Ectodermal cell (in vitro differentiated cells): Measurements from ENCODE around the gene MALRD1.

Experiments
- H3K27ac ChIP-seq: 2 replicates; pipeline ENCODE4 v1.7.0; 2013; ENCODE audit warnings: mild to moderate bottlenecking, low read depth, low read length; ENCODE audit not compliant: insufficient read depth, poor library complexity, severe bottlenecking
- H3K27me3 ChIP-seq: 2 replicates; pipeline ENCODE4 v1.7.0; 2013; ENCODE audit warnings: mild to moderate bottlenecking, low read length; ENCODE audit not compliant: insufficient read depth, control insufficient read depth, poor library complexity, severe bottlenecking
- H3K36me3 ChIP-seq: one replicate; pipeline ENCODE4 v1.7.0; 2013; ENCODE audit warnings: low read length; ENCODE audit not compliant: control insufficient read depth, insufficient read depth
- H3K4me1 ChIP-seq: one replicate; pipeline ENCODE4 v1.7.0; 2013; ENCODE audit warnings: low read length; ENCODE audit not compliant: control insufficient read depth, insufficient read depth
- H3K4me3 ChIP-seq: 2 replicates; pipeline ENCODE4 v1.7.0; 2013; ENCODE audit warnings: low read depth, low read length, control low read depth; ENCODE audit not compliant: insufficient read depth
- H3K9me3 ChIP-seq: 2 replicates; pipeline ENCODE4 v1.7.0; 2013; ENCODE audit warnings: mild to moderate bottlenecking, low read length, moderate library complexity; ENCODE audit not compliant: control insufficient read depth
- WGBS, 2 experiments: methylation state at CpG; one replicate each; pipeline ENCODE4 v1.1.7; 2013; ENCODE audit warnings: missing lambda C conversion rate in 2 of 2; 5-methylcytosine and 5-hydroxymethylcytosine counted together

The MALRD1 gene

DNA sequence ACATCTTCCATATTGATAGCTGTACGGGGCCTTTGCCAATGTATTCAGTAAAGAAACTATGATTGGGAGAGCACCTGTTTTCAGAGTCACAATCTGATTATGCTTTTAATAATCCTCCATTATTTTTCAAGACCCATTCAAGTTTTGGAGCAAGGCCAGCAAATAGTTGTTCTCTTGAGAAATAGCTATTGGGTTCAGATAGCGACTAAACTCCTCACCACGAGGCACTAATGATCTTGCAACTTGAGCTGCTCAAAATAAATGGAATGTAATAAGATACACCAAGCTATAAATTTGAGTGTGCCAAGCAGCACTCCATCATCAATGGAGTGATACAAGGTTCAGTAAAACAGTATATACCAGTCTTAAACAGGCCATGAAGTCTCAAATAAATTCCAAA is 7.4 kb upstream of the MALRD1 start:
- Histone ChIP-seq H3K4me1 (no peaks in the 10 kb centered on the region), H3K36me3 (no peaks in the 10 kb centered on the region), H3K4me3 (no peak overlapping the region), H3K9me3 (no peaks in the 10 kb centered on the region), H3K27me3 (no peaks in the 10 kb centered on the region), H3K27ac (no peak overlapping the region)
- WGBS, 2 experiments: 94 to 100% methylated on average over 1 to 3 of the region's 3 CpGs

DNA sequence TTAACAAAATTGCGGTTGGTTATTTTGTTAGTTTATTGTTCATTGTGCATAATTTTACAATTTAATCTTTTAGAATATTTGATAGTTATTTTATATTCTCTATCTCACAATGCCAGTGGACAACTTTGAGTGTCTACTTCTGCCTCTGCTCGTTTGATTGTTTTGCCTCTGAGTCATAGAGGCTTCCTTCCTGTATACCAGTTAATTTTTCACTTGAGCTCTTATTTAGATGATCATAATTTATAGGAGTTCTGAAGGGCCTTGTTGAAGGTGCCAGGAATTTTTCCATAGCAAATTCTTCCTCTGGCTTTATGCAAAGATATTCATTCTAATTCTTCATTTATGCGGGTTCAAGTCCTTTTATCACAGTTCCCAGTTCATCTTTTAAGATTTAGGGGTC is 5.2 kb upstream of the MALRD1 start:
- 95 to 100% methylated on average over 1 to 2 of the region's 3 CpGs for WGBS, 2 experiments
- no peak overlapping the region for H3K4me3 ChIP-seq
- H3K27me3 ChIP-seq: no peaks in the 10 kb centered on the region
- peaks cover 3% of the 10 kb centered on the region for H3K4me1 ChIP-seq
- H3K9me3 ChIP-seq: no peaks in the 10 kb centered on the region
- H3K27ac ChIP-seq: no peak overlapping the region
- no peaks in the 10 kb centered on the region for H3K36me3 ChIP-seq

DNA sequence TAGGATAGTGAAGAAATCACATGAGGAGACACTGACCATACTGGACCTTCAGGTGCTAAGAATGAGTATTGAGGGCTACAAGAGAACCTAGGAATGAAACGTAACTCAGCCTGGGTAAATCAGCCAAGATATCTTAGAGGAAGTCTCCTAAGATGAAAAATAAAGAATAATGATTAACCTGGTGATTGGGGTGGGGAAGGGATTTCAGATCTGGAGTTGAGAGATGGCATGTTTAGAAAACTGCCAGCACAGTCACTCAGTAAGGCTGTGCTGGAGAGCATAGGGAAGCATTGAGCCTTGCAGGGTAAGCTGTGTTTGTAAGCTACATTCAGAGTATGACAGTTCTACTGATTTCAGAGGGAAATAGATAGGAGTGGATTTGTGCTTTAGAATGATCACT is 1.9 kb upstream of the MALRD1 start:
- Histone ChIP-seq H3K4me1 (peaks cover 6% of the 10 kb centered on the region), H3K4me3 (no peak overlapping the region), H3K27me3 (no peaks in the 10 kb centered on the region), H3K9me3 (no peaks in the 10 kb centered on the region), H3K27ac (no peak overlapping the region), H3K36me3 (no peaks in the 10 kb centered on the region)
- WGBS, 2 experiments: 90 to 92% methylated on average over 1 of the region's 1 CpG

DNA sequence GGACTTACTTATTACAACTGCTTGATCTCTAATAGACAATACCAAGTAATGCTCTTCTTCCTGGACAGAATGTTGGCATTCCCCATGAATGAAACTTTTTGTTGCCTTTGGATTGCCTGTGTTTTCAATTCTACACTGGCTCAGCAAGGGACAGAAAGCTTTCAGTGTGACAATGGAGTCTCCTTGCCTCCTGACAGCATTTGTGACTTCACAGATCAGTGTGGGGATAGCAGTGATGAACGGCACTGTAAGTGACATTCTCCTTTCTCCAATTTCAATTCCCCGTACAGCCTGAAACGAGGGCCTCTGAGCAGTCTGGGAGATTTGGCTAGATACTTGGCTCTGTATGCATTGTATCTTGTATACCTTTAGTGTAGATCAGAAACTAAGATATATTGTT is 290 bp downstream of the MALRD1 start:
- Histone ChIP-seq H3K27ac (no peak overlapping the region), H3K36me3 (no peaks in the 10 kb centered on the region), H3K9me3 (no peaks in the 10 kb centered on the region), H3K4me1 (peaks cover 6% of the 10 kb centered on the region), H3K4me3 (no peak overlapping the region), H3K27me3 (no peaks in the 10 kb centered on the region)
- 13 to 19% methylated on average over 1 to 3 of the region's 3 CpGs for whole genome bisulfite sequencing, 2 experiments

DNA sequence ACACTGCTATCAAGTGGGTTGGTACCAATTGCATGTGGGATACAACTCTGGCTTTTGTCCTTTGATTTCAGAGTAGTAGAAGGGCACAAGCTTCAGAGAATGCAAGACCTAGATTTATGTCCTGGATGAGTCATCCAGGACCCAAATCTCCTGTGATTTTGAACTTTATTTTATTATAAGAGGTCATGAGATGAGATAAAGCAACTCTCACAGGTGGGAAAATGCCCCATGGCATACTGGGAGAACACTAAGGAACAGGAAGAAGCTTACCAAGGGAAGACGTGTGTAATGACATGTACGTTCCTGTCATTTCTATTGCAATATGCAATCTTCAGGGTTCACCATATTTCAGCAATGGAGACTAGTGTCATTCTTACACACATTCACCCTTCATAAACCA is 966 bp downstream of the MALRD1 start:
- WGBS, 2 experiments: 88 to 97% methylated on average over 2 of the region's 2 CpGs
- no peak overlapping the region for H3K4me3 ChIP-seq
- no peaks in the 10 kb centered on the region for H3K27me3 ChIP-seq
- no peak overlapping the region for H3K27ac ChIP-seq
- no peaks in the 10 kb centered on the region for H3K36me3 ChIP-seq
- peaks cover 6% of the 10 kb centered on the region for H3K4me1 ChIP-seq
- H3K9me3 ChIP-seq: no peaks in the 10 kb centered on the region

DNA sequence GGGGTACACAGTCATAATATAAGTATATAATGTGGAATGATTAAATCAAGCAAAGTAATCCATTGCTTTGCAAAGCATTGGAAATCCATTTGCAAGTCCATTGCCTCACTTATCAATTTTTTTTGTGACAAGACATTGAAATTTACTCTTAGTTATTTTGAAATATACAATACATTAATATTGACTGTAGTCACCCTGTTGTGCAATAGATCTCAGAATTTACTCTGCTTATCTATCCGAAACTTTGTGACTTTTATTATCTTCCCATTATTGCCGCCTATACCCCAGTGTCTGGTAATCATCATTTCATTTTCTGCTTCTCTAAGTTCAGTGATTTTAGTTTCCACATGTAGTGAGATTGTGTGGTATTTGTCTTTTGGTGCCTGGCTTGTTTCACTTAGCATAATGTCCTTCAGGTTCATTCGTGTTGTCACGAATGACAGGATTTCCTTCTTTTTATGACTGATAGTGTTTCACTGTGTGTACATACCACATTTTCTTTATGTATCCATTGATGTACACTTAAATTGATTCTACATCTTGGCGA is 5.8 kb downstream of the MALRD1 start:
- Histone ChIP-seq H3K4me1 (no peaks in the 10 kb centered on the region), H3K9me3 (no peaks in the 10 kb centered on the region), H3K27ac (no peak overlapping the region), H3K4me3 (no peak overlapping the region), H3K36me3 (no peaks in the 10 kb centered on the region), H3K27me3 (no peaks in the 10 kb centered on the region)
- WGBS, 2 experiments: 95 to 97% methylated on average over 2 to 4 of the region's 5 CpGs

DNA sequence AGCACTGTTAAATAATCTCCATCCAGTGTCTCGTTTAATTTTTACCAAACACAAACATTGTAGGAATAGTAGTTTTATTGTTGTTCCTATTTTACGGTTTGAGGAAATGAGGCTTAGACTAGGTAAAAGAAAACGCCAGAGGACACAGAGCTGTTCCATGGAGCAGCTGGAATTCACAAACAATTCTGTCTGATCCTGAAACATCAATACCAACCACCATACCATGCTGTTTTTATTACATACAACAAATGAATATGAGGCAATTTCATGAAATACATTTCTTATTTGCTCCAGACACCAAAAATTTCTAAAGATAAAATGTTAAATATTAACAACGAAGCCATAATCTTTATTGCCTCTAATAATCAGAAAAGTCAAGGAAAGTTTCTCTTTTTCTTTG is 9.4 kb downstream of the MALRD1 start:
- H3K36me3 ChIP-seq: no peaks in the 10 kb centered on the region
- no peaks in the 10 kb centered on the region for H3K27me3 ChIP-seq
- H3K9me3 ChIP-seq: no peaks in the 10 kb centered on the region
- H3K4me1 ChIP-seq: no peaks in the 10 kb centered on the region
- H3K27ac ChIP-seq: no peak overlapping the region
- 84% methylated on average over 3 of the region's 4 CpGs; no CpG with 5 or more reads in 1 of the 2 experiments for WGBS, 2 experiments
- H3K4me3 ChIP-seq: no peak overlapping the region

DNA sequence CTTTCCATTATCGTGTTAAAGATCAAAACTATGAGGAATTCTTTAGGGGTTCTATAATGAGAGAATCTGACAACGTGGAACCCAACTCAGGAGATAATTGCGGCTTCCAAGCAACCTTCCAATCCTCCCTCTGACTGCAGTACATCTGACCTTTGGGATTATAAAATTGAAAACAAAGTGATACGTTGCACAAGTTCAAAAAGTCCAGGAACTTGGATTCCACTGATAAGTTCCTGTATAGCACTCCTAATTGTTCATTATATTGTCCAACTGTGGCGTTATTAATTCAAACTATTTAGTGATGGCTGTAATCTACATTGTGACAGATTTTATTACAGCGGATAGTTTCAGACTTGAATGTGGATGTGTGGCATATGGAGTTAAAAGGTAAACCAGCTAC is 15.4 kb downstream of the MALRD1 start:
- Histone ChIP-seq H3K4me1 (no peaks in the 10 kb centered on the region), H3K36me3 (no peaks in the 10 kb centered on the region), H3K27ac (no peak overlapping the region), H3K9me3 (no peaks in the 10 kb centered on the region), H3K4me3 (no peak overlapping the region), H3K27me3 (no peaks in the 10 kb centered on the region)
- WGBS, 2 experiments: 92 to 94% methylated on average over 5 to 6 of the region's 6 CpGs

DNA sequence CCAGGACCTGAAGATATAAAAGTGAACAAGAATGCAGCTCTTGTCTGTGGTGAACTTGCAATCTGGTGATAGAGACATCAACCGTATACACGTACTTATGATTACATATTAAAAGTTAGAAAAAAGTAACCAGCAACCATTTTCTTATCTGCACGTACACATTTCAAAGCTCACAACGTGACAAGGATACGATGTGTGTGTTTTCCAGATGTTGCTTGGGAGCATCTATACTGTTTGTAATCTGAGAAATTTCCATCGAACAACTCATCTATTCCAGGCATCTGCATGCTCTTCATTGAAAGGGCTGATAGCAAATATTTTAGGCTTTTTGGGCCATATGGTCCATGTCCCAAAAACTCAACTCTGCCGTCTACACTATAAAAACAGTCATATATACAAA is 23.3 kb downstream of the MALRD1 start:
- no peaks in the 10 kb centered on the region for H3K27me3 ChIP-seq
- no peaks in the 10 kb centered on the region for H3K4me1 ChIP-seq
- H3K27ac ChIP-seq: no peak overlapping the region
- no peaks in the 10 kb centered on the region for H3K36me3 ChIP-seq
- H3K9me3 ChIP-seq: no peaks in the 10 kb centered on the region
- H3K4me3 ChIP-seq: no peak overlapping the region
- WGBS, 2 experiments: 94 to 97% methylated on average over 6 of the region's 7 CpGs

DNA sequence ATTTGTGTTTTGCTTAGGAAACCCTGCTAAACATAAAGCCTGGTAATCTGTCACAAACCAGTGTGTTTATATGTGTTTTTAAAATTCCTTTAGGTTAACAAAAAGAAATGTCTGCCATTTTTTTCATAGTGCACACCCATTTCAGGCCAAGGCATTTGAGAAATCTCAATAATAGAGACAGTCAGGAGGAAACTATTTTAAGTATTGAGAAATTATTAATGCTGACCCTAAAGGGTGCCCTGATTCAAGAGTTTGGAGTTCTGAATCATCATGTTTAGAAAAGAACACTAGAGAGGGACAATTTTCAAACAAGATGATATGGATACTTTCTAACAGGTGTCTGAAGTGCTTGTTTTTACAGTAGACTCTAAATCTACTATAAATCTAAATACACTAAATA is 28.7 kb downstream of the MALRD1 start:
- Histone ChIP-seq H3K36me3 (no peaks in the 10 kb centered on the region), H3K4me3 (no peak overlapping the region), H3K4me1 (no peaks in the 10 kb centered on the region), H3K27me3 (no peaks in the 10 kb centered on the region), H3K9me3 (no peaks in the 10 kb centered on the region), H3K27ac (no peak overlapping the region)

DNA sequence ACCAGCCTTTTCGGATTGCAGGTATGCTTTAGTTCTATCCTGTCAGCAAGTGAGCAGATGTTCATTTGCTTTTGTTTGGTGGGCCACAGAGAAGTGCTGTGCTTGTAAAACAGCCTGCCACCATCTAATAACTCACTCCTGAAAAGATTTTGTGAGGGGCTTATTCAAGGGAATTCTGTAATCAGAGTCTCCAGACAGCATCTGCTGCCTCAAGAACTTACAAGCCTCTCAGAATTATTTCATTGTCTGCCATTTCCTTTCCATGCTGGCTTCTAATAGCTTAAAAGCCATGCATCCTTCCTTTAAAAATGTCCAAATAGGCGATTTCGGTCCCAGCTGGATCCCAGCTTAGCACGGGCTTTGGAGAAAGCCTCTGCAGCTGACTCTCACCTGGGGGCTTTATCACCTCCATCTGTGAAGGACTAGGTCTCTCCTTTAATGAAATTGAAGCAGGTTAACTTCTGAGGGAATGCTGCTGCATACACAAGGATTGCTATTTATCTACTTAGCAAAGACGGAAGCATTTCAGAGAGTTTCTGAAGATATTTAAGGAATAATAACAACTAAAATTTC is 48.0 kb downstream of the MALRD1 start:
- Histone ChIP-seq H3K27ac (no peak overlapping the region), H3K27me3 (no peaks in the 10 kb centered on the region), H3K36me3 (no peaks in the 10 kb centered on the region), H3K4me1 (peaks cover 7% of the 10 kb centered on the region), H3K9me3 (no peaks in the 10 kb centered on the region), H3K4me3 (no peak overlapping the region)
- 69 to 74% methylated on average over 4 to 5 of the region's 5 CpGs for WGBS, 2 experiments
